Vagina (tissue), 2 donors: ENCODE data around the gene ARID1B.

Source experiments
- POLR2A ChIP-seq, 2 donors: fragments of 450-650 bp; IDR thresholded peaks; one replicate each; pipeline ENCODE4 v1.6.1; 2017; ENCODE audit warnings: antibody characterized with exemption in 2 of 2, mild to moderate bottlenecking in 2 of 2, moderate library complexity in 2 of 2
- POLR2AphosphoS5 ChIP-seq, 2 donors: sonication (generic); formaldehyde crosslinking; IDR thresholded peaks; one replicate each; pipeline ENCODE4 v1.9.0; 2017; ENCODE audit warnings: antibody characterized with exemption in 2 of 2, mild to moderate bottlenecking in 2 of 2, low read depth in 1 of 2; ENCODE audit not compliant: insufficient read depth in 1 of 2
- TF ChIP-seq, protein P1 (sequence below), 3 experiments: fragments of 450-650 bp in 2 of 3; fragments of 200-600 bp in 1 of 3; sonication (generic) in 1 of 3; IDR thresholded peaks; one replicate each; pipeline ENCODE4 v1.5.1; 2017 to 2019; ENCODE audit warnings: antibody characterized with exemption in 3 of 3, mild to moderate bottlenecking in 2 of 3, moderate library complexity in 2 of 3

DNA sequence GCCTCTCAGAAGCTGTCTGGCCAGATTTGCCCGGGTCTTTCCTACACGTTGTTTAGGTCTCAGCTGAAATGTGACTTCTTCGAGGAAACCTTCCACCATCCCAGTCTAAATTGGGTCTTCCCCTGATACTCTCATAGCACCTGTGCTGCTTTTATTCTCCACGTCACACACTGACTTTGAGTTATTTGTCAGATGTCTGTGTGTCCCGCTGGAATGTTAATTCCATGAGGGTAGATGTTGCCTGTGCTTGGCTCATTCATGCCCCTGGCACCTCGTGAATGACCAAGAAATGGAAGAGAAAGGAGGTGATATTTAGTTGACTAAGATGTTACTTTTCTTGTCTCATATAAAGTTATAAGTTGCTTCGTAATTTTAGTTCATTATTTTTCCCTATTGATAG lies 348.4 kb downstream of the ARID1B start:
- TF ChIP-seq, protein P1, sequence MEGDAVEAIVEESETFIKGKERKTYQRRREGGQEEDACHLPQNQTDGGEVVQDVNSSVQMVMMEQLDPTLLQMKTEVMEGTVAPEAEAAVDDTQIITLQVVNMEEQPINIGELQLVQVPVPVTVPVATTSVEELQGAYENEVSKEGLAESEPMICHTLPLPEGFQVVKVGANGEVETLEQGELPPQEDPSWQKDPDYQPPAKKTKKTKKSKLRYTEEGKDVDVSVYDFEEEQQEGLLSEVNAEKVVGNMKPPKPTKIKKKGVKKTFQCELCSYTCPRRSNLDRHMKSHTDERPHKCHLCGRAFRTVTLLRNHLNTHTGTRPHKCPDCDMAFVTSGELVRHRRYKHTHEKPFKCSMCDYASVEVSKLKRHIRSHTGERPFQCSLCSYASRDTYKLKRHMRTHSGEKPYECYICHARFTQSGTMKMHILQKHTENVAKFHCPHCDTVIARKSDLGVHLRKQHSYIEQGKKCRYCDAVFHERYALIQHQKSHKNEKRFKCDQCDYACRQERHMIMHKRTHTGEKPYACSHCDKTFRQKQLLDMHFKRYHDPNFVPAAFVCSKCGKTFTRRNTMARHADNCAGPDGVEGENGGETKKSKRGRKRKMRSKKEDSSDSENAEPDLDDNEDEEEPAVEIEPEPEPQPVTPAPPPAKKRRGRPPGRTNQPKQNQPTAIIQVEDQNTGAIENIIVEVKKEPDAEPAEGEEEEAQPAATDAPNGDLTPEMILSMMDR (IDR thresholded peaks at IDR 0.05) = no peak
- TF ChIP-seq POLR2AphosphoS5 (IDR thresholded peaks at IDR 0.05; ENCODE audit: insufficient read depth in 1 of 2, low read depth in 1 of 2) (no peak), POLR2A (IDR thresholded peaks at IDR 0.05) (no peak)
